Stimulated activated CD4-positive, alpha-beta T cell treated with anti-CD3 and anti-CD28 coated beads, Interleukin-15, amount 100 ng/mL, for 1 hour (primary cell): Measurements from ENCODE around the gene ZNF235.
A peak's percentile ranks its signal among the peaks of the same experiment; 100 is the strongest.
"Not testable (repeated sequence)": the region's sequence is repeated elsewhere in the genome, so short reads cannot be mapped to it uniquely, and the experiment has no call there.

Experiments used
- DNase-seq, 2 donors: peaks; one replicate each; pipeline ENCODE4 v3.0.0-alpha.2; 2020; ENCODE audit warnings: low read depth in 1 of 2, low spot score in 1 of 2

The ZNF235 gene

DNA sequence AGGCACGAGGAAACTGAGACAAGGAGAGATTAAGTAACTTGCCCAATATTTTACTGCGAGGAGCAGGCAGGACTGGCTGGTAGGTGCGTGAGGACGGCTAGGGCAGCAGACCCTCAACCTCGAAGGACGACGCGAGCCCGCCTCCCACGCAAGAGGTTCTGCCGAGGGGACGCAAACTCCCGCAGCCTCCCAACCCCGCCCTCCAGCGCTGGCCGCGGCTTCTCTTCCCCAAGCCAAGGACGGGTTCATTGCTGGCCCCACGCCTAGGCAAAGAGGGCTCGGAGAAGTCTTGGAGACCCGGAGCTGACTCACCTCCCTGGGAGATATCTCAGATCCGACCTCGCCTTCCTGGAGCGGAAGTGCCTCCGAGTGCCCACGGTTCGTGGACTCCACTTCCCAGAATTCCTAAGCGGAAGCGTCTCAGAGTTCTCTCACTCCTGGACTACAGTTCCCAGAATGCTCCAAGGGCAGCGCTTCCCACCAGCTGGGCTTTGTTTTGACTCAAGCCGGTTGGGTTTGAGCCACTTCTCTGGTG, at the start of gene ZNF235:
Gene ZNF235, minus strand, starts transcription at position 367 of the 535 bp plus-strand sequence. CDS start 1,621 bp downstream, outside the sequence.
- peak; percentile 34 to 48 for DNase-seq

DNA sequence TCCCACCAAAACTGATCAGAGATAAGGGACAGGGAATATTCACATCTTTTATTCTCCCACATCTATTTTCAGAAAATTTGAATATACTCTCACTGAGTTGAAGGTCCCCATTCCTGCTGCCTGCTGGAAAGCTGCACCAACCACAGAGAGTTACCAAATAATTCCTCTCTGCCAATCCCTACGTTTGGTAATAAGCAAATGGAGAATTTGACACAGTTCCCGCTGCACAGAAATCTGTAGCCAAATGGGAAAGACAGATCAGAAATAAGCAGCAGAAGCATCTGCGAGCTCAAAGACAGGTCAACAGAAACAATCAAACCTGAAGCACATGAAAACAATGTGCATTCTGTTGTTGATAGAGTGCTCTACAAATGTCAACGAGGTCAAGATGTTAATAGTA, 41.7 kb upstream of the ZNF235 start:
- DNase-seq: no peak

DNA sequence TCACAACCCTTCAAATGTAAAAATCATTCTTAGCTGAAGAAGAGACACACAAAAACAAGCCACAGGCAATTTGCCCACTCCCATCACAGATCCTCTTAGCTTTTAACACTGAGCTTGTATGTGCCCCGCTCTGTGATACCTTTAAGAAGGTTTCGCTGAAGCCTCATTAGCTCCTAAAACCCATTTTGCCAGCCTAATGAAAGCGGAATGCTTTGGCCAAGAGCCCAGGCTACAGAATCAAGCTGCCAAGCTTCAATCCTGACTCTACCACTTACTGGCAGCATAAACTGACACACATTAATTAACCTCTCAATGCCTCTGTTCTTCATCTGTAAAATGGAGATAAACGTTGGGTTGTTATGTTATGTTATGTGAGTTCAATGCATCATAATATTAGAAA, 41.1 kb upstream of the ZNF235 start:
- no peak for DNase-seq

DNA sequence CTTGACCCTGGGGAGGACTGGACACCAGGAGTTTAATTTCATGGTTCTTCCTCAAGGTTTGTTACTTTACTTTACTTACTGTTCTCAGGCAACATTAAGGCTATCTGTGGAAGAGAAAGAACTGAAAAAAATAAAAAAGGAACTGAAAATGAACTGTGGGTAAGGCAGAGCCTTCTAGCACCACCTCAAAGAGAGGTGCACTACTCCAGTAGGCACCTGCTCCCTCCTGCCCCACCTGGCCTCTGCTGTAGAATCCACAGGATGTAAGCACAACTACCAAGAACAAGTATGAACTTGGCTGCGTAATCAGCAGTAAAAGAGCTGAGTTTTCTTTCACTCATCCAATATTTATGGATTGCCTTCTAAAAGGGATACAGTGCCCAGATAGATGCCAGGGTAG, 39.4 kb upstream of the ZNF235 start:
- no peak for DNase-seq

DNA sequence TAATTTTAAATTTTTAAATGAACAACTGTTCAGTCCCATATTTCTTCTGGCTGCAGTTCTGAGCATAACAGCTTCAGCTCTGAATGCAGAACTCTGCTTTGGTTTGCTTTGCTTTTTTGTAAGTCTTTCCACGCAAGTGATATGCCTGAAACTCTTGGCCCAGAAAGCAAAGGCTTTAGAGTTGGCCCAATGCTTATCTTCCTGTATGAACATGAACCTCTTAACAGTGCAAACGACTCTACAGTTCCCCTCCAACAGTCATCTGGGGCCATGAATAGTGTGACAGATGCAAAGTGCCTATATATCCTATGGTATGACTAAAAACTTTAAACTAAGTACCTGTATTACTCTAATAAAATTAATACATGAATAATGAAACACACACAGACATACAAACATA, 37.0 kb upstream of the ZNF235 start:
- no peak for DNase-seq

DNA sequence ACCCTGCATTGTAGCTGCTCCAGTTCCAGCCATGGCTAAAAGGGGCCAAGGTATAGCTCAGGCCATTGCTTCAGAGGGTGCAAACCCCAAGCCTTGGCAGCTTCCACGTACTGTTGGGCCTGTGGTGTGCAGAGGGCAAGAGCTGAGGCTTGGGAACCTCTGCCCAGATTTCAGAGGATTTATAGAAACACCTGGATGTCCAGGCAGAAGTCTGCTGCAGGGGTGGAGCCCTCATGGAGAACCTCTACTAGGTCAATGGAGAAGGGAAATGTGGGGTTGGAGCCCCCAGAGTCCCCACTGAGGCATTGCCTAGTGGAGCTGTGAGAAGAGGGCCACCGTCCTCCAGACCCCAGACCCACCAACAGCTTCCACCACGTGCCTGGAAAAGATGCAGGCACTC, 29.8 kb upstream of the ZNF235 start:
- DNase-seq: not testable (repeated sequence)

DNA sequence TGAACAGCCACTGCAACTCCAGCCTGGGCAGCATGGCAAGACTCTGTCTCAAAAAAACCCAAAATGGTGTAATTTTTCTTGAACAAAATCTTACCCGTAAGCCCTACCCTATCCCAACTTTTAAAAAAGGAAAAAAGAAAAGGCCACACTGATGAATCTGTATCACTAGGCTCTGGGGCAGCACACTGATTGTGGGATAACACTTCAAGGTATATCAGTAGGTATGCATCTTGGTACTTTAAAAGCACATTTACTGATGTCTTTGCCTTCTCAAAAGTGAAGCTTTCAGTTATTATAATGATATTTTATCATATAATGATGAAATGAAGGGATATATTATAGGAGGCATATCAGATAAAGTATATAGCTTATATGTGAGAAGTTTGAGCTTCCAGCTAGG, 27.3 kb upstream of the ZNF235 start:
- no peak for DNase-seq

DNA sequence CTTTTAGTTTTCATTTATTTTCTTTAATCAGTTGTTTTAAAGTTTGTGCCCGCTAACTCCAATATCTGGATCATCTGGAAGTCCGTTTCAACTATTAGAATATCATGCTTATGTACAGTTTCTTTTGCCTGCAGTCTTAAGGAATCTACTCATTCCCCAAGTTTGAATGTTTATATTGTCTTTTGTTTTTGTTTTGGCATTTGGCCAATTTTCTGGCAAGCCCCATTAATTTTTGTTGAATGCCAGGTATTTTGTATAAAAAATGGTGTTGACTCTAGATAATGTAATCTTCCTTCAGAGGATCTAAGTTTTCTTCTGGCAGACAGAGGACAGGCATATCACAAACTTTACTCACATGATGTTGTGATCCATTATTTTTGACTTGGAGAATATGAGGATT, 11.1 kb upstream of the ZNF235 start:
- no peak for DNase-seq

DNA sequence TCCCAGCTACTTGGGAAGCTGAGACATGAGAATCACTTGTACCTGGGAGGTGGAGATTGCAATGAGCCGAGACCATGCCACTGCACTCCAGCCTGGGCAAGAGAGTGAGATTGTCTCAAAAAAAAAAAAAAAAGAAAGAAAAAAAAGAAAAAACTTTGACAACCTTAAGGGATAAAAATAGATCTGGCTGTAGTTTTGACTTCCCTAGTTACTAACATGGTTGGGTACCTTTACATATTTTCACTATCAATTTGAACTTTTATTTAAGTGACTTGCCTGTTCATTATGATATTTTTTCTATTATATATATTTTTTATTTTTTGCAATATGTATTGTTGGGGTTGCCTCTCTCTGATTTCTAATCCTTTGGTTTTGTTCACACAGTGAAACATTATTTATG, 8.4 kb upstream of the ZNF235 start:
- no peak for DNase-seq

DNA sequence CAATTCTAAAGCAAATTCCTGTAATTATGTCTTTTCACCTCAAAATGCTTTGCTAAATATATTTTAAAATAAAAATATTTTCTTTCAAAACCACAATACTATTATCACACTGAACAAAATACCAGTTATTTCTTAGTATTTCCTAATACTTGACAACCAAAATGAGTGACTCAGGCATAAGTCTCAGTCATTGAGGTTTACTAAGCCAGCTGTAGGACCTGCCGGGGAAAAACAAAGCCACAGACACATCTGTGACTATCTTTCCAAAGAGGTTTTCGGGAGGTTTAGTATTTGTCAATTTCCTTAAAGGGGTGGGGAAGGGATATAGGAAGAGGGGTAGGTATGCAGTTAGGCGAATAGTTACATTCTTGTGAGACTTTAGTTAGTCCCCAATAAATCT, 3.2 kb upstream of the ZNF235 start:
- DNase-seq: no peak

DNA sequence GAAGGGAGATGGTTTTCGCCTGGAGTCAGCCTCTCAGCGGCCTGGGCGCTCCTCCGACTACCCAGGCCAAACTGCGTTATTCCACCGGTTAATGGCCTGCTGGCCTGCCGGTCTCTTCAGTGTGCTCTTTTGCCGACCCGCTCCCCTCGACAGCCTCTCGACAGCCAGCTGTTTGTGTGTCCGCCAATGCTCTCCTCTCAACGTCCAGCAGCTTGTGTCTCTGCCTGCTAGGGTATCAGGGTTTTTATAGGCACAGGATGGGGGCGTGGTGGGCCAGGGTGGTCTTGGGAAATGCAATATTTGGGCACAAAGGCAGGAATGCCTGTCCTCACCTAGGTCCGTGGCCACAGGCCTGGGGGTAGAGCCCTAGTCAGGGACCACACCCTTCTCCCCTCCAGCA, 1.5 kb upstream of the ZNF235 start:
- DNase-seq: no peak

DNA sequence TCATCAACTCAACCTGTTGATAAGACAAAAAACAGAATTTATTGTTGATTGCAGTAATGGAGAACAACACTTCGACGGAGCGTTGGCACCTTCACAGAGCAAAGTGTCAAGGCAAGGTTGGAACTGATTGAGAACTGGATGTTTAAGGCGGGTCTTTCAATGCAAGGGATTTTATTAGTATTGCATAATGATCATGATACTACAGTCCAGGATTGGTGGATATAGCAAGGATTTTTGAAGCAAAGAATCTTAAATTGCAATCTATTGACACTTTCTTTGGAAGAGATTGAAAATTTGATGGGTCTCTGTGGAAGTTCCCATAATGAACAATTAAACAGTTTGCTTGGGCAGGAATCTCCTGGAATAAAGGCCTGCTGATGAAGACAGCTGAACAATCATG, 632 bp upstream of the ZNF235 start:
- DNase-seq: no peak

DNA sequence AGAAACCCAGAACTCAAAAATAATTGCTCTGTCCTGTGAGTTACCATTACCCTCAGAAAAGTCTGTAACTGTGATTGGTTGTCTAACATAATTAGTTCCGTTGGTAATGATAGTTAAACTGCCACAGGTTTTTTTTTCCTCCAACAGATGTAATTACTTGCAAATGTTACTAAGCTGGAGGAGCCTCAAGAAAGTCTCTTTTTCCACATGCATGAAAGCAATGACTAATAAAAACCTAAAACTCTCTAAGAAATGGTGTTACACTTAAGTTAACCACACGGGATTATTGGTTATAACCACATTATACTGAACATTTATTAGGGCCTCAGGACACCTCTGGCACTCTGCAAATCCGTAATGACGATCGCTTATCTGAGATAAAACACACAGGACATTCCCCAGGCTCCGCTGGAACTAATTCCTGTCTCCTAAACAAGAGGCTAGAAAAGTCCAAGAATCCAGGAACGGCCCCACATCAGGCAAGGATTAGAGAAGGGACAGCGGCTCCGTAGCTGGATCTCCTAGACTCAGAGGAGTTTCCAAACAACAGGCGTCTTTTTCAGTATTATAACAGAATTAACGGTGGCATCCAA, 753 bp downstream of the ZNF235 start:
- no peak for DNase-seq

DNA sequence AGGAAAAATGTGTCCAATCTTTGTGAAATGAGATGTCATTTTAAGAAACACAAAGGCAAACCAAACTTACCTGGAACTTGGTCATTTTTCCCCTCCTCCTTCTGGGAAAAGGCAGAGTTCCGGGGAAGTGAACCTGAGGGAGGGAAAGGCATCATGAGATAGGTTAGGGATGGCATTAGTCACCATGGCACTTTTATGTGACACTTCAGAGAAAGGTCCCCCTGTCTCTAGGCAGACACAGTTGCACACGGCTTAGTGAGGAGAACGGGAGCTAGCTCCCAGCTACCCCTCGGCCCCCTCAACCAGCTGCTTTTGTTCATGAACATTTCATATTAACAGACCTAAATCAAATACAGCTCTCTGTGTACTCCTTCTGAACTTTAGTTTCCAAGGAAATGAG, 1.5 kb downstream of the ZNF235 start:
- DNase-seq: no peak

DNA sequence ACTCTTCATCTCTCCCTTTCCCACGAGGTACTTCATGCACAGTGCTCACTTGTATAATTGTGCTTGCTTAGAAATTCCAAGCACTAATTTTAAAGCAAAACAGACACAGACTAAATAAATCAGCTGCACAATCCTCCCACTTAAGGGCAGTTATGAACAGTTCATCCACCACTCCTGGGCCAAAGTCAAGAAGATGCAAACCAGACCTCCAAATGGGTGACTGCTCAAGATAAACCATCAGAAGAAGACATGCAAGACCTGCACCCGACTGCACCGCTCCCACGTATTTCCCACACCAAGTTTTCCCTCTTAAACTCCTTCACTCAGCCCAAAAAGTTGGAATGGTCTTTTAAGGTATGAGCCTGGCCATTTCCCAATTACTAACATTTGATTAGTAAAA, 19.9 kb downstream of the ZNF235 start:
- DNase-seq: no peak

DNA sequence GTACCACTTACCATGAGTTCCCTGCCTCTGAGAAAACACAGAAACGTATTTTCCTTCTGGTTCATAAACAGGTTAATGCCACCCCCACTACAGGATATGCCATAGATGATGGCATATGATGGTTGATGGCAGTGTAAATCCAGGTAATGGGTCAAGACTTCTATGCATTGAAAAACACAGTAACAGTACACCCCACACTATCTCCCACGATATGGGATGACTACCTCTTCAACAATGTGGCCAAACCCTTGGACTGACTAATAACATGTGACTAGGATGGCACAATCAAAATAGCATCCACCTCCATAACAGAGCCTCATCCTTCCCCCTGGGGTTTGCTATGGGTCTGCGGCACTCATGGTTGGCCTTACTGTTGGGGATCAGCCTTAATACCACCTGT, 22.0 kb downstream of the ZNF235 start:
- DNase-seq: no peak

DNA sequence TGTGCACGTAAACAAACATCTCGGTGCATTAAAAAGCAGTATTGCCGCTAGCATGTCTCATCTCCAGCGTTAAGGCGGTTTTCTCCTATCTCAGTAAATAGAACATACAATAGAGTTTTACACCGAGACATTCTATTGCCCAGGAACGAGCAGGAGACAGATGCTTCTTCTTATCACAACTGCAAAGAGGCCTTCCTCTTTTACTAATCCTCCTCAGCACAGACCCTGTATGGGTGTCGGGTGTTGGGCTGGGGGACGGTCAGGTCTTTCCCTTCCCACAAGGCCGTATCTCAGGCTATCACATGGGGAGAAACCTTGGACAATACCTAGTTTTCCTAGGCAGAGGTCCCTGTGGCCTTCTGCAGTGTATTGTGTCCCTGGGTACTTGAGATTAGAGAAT, 23.9 kb downstream of the ZNF235 start:
- DNase-seq: no peak

DNA sequence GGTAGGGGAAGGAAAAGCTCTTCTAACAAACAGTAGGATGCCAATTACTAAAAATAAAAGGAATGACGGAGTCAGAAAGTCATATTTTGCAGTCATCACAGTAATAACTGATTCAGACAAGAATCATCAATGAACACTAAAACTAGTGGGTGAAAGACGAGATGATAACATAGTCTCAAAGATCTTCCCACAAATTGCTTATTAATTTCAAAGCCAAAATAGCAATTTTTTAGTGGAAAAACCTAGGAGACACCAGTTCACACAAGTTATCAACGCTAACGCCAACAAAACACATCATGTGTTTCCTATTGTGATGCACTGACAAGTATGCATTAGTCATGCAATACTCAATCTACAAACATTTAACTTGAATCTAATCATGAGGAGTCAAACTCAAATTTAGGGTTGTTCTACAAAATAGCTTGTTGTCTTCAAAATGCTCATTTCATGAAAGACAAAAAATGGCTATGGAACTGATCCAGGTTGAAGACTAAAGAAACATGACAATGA, 26.6 kb downstream of the ZNF235 start:
- no peak for DNase-seq

DNA sequence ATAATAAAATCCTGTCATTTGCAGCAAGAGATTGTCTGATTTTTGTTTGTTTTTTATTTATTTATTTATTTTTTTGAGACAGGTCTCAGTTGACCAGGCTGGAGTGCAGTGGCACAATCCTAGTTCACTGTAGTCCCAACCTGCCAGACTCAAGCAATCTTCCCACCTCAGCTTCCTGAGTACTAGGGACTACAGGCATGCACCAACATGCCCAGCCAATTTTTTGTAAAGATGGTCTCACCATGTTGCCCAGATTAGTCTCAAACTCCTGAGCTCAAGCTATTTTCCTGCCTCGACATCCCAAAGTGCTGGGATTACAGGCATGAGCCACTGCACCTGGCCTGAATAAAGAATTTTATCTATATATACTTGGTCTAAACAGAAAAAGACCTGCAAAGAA, 27.5 kb downstream of the ZNF235 start:
- DNase-seq: no peak

DNA sequence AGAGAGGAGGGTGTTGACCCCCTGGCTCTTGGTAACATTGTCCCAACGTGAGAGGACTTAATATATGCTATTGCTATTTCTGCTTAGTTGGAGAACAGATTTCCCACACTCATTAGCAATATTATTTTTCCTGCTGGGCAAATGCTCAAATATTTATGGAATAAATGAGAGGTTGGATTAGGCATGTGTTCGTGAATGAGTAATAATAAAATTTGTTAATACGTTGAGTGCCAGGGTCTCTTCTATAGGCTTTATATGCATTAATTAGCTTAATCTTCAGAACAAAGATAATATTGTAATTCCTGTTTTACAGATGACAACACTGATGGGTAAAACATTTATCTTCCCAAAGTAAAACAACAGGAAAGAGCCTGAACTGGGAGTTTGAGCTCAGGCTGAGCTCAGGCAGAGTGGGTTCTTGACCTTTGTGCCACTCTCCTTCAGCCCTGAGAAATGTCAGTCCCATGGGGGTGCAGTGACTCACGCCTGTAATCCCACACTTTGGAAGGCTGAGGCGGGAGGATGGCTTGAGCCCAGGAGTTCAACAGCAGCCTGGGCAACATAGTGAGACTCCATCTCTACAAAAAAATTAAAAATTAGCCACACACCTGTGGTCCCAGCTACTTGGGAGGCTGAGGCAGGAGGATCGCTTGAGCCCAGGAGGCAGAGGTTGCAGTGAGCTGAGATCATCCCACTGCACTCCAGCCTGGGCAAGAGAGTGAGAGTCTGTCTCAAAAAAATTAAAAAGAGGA, 44.0 kb downstream of the ZNF235 start:
- DNase-seq: no peak

DNA sequence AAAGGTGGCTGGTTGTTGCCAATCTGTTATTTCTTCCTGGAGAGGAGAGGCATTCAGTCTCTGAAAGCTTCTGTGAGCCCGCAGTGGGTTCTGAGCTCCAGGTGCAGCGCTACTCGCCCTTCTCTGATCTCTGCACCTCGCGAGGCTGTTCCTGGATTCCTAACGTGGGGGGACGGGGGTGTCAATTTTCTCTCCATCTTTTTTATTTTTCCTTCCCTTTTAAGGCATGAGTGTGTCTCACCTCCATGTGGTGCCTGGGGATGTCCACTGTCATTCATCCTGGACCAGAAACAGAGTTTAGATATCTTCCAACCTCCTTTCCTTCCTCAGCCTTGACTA, 44.5 kb downstream of the ZNF235 start:
- no peak for DNase-seq

DNA sequence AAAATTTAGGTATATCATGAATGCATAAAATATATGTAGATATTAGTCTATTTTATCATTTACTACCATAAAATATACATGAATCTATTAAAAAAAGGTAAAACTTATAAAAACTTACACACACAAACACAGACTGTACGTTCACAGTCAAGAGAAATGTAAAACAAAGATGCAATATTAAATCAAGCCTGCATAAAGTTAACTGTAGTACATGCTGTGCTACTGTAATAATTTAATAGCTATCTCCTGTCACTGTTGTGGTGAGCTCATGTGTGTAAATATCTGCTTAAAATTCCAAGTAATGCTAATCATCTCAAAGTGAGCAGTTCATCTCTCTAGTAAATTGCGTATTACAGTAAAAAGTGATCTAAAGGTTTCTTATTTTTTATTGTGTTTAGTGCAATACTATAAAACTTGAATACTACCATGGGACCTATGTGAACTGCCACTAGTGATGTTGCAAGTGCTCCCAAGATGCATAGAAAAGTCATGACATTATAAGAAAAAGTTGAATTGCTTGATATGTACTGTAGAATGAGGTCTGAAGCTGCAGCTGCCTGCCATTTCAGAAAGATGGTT, 45.9 kb downstream of the ZNF235 start:
- no peak for DNase-seq
